GM12878 (cell line): ENCODE results near the gene CFAP54. TPM values are rescaled to one million over a fixed set of nuclear protein-coding genes. Genes with fewer than 3 reads are reported as not detected.

Experiments
- ATAC-seq: fragments of 200-7000 bp; cut with Tn5 transposase; 3 replicates; pipeline ENCODE4 v1.9.1; 2020; ENCODE audit warnings: mild to moderate bottlenecking, moderate library complexity
- BruUV-seq: library from RNA; stranded (reverse); fragments of 400-500 nt; replicated peaks from 2 replicates; lab custom pipeline; 2021; lab: Mats Ljungman, UMichigan
- CTCF ChIA-PET: fragments of 300-600 bp; sonication (Branson Sonifier 250); formaldehyde crosslinking; extraction: SDS; loops from one replicate; lab custom pipeline; 2021; ENCODE audit warnings: inconsistent platforms; lab: Yijun Ruan, JAX
- POLR2A ChIA-PET: fragments of 350-600 bp; formaldehyde crosslinking; extraction: SDS; loops from one replicate; lab custom pipeline; 2021; ENCODE audit warnings: inconsistent platforms; lab: Charles Lee
- RAD21 ChIA-PET: fragments of 300-600 bp; sonication (Branson Sonifier 250); formaldehyde crosslinking; loops from one replicate; lab custom pipeline; 2023; ENCODE audit warnings: antibody characterized with exemption; ENCODE audit not compliant: unreplicated experiment; lab: Charles Lee
- SMC1A ChIA-PET: fragments of 300-600 bp; sonication (Branson Sonifier 250); formaldehyde crosslinking; loops from one replicate; lab custom pipeline; 2023; ENCODE audit not compliant: unreplicated experiment, uncharacterized antibody; lab: Charles Lee
- DNase-seq: peaks from one replicate; pipeline ENCODE4 v3.0.0-alpha.2; 2011; ENCODE audit warnings: low read depth, low spot score
- FAIRE-seq: peaks from 3 replicates; lab custom pipeline; 2011; peaks lifted over from hg19 to GRCh38; lab: Jason Lieb, UNC
- H2AFZ ChIP-seq: 2 replicates; pipeline ENCODE4 v1.6.0; 2011; ENCODE audit warnings: low read depth, low read length, control low read depth; ENCODE audit not compliant: control insufficient read depth
- H3K27ac ChIP-seq: 2 replicates; pipeline ENCODE4 v1.5.1; 2011; ENCODE audit warnings: control low read depth; ENCODE audit not compliant: control insufficient read depth, insufficient read depth
- H3K27me3 ChIP-seq, 2 experiments: replicated peaks in 1 of 2; 2 replicates each; pipeline versions ENCODE4 v1.6.0 to v1.6.1; 2011; ENCODE audit warnings: low read length in 1 of 2; ENCODE audit not compliant: control insufficient read depth in 2 of 2, insufficient read depth in 2 of 2
- H3K36me3 ChIP-seq, 2 experiments: 2 replicates each; pipeline ENCODE4 v1.5.1; 2011; ENCODE audit warnings: low read length in 1 of 2; ENCODE audit not compliant: control insufficient read depth in 2 of 2, insufficient read depth in 2 of 2
- H3K4me1 ChIP-seq: 2 replicates; pipeline ENCODE4 v1.6.1; 2011; ENCODE audit warnings: mild to moderate bottlenecking, low read length, moderate library complexity, mixed read lengths; ENCODE audit not compliant: control insufficient read depth, insufficient read depth
- H3K4me2 ChIP-seq: 2 replicates; pipeline ENCODE4 v1.6.0; 2011; ENCODE audit warnings: control low read depth; ENCODE audit not compliant: control insufficient read depth, insufficient read depth
- H3K4me3 ChIP-seq: fragments of 200-600 bp; sonication (generic); 2 replicates; pipeline ENCODE4 v1.5.1; 2016
- H3K79me2 ChIP-seq: 2 replicates; pipeline ENCODE4 v1.6.0; 2011; ENCODE audit warnings: low read length; ENCODE audit not compliant: control insufficient read depth, insufficient read depth
- H3K9ac ChIP-seq: 2 replicates; pipeline ENCODE4 v1.8.0; 2011; ENCODE audit warnings: low read length, control low read depth, mixed read lengths; ENCODE audit not compliant: control insufficient read depth, insufficient read depth
- H3K9me3 ChIP-seq: replicated peaks from 3 replicates; pipeline ENCODE4 v1.5.1; 2011; ENCODE audit warnings: mild to moderate bottlenecking, low read length; ENCODE audit not compliant: control insufficient read depth, insufficient read depth
- H4K20me1 ChIP-seq: 2 replicates; pipeline ENCODE4 v1.6.0; 2011; ENCODE audit not compliant: control insufficient read depth, insufficient read depth
- ATF7 ChIP-seq: fragments of 450-650 bp; IDR thresholded peaks from 2 replicates; pipeline ENCODE4 v1.6.1; 2016; ENCODE audit warnings: low read depth, mild to moderate bottlenecking
- CHD4 ChIP-seq: fragments of 200-600 bp; sonication (generic); IDR thresholded peaks from 2 replicates; pipeline ENCODE4 v1.6.1; 2016; ENCODE audit warnings: mild to moderate bottlenecking
- NFYA ChIP-seq: IDR thresholded peaks from 2 replicates; pipeline ENCODE4 v1.6.1; 2011; ENCODE audit warnings: low read depth, mild to moderate bottlenecking, low read length, improper control_type of control experiment, borderline replicate concordance
- PAX5 ChIP-seq: IDR thresholded peaks from 2 replicates; pipeline ENCODE4 v1.6.1; 2011; ENCODE audit warnings: low read depth, low read length, borderline replicate concordance
- RAD51 ChIP-seq: fragments of 450-650 bp; IDR thresholded peaks from 2 replicates; pipeline ENCODE4 v1.6.1; 2016; ENCODE audit warnings: moderate library complexity, mild to moderate bottlenecking, inconsistent platforms
- TARDBP ChIP-seq: IDR thresholded peaks from 2 replicates; pipeline ENCODE4 v1.6.1; 2016; ENCODE audit warnings: borderline replicate concordance
- ZNF274 ChIP-seq: IDR thresholded peaks from one replicate; pipeline ENCODE4 v1.8.0; 2011; ENCODE audit not compliant: insufficient read length, insufficient read depth
- WGBS: methylation state at CpG from one replicate; pipeline ENCODE4 v1.1.6; 2016; ENCODE audit warnings: low lambda C conversion rate; ENCODE audit not compliant: insufficient replicate concordance, insufficient coverage; ENCODE audit errors: missing lambda C conversion rate; 5-methylcytosine and 5-hydroxymethylcytosine counted together
- in situ Hi-C: fragments of 300-500 bp; cut with MboI; formaldehyde crosslinking; loops from 9 replicates; pipeline ENCODE4 v1.14.3; 2018; ENCODE audit warnings: mixed read lengths
- intact Hi-C: fragments of 100-400 bp; cut with micrococcal nuclease; formaldehyde crosslinking; loops from one replicate; pipeline ENCODE4 v1.14.2; 2022; ENCODE audit not compliant: unreplicated experiment
- polyA plus RNA-seq, 11 experiments: library from polyadenylated mRNA; depleted of rRNA in 4 of 11; unstranded in 6 of 11; stranded (reverse) in 5 of 11; fragments of >200 nt; fragmentation: Nextera tagmentation in 4 of 11; fragmentation: Illumina TruSeq in 1 of 11; extraction: Ambion mirVana in 4 of 11; extraction: Trizol in 1 of 11; gene quantifications; 1 replicate in 1 of 11; 2 replicates in 10 of 11; pipeline versions ENCODE4 v1.2.1 to v1.2.3, GENCODE V29; 2011 to 2016; ENCODE audit warnings: inconsistent platforms in 2 of 11, missing spikeins in 2 of 11, low read depth in 1 of 11
- total RNA-seq, 4 experiments: library from RNA; depleted of rRNA in 3 of 4; stranded (reverse); fragments of >200 nt in 3 of 4; fragmentation: Illumina TruSeq in 1 of 4; extraction: Trizol in 1 of 4; gene quantifications; 2 replicates each; pipeline versions ENCODE4 v1.2.1 to v1.2.3, GENCODE V29; 2013 to 2021
- TF ChIP-seq, protein P1 (sequence below): IDR thresholded peaks from 2 replicates; pipeline ENCODE4 v1.6.1; 2012; ENCODE audit warnings: mild to moderate bottlenecking, low read depth, low read length
- TF ChIP-seq, protein P2 (sequence below): IDR thresholded peaks from 2 replicates; pipeline ENCODE4 v1.6.1; 2012; ENCODE audit warnings: low read depth, low read length, improper control_type of control experiment
- TF ChIP-seq, protein P3 (sequence below): fragments of 450-650 bp; IDR thresholded peaks from 2 replicates; pipeline ENCODE4 v1.6.1; 2016; ENCODE audit warnings: mild to moderate bottlenecking
- TF ChIP-seq, protein P4 (sequence below): IDR thresholded peaks from 2 replicates; pipeline ENCODE4 v1.6.1; 2012; ENCODE audit warnings: improper control_type of control experiment, low read depth, low read length; ENCODE audit not compliant: insufficient replicate concordance

The CFAP54 gene
- total and polyA plus RNA-seq, 10 of the 15 experiments (the other 5 are each of a cell fraction or from before 2014, with no cell fraction given): 0.19 to 1.5 (median 0.56) TPM

DNA sequence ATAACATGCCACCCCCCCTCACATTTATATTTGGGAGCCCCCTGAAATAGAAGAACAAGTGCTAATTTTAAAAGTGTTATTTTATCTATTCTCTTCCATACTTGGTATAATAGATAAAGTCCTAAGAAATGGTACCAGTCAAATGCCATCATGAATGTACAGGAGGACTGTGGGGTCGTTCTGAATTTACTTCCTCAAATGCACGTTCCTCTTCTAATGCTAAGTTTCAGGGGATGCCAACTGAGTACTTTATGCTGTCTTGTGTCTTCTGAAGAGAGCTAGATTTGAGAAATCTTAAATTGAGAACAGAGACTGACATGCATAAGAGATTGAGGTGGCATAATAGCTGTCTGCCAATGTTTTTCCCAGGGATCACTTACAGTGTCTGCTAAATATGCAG is 59.0 kb downstream of the CFAP54 start:
- peak; percentile 14; the same call in 2 of the 3 replicates for ATAC-seq
- ChIA-PET POLR2A (interaction anchor here (0.7 to 1.4 kb wide), 3 partner anchors 9 to 150 kb away, joined by 4 to 7 read pairs (median 4); no protein-coding TSS in a partner anchor), RAD21 (interaction anchor here (1.0 to 2.0 kb wide), 6 partner anchors 8 to 31 kb away, joined by 3 to 8 read pairs (median 4); no protein-coding TSS in a partner anchor)
- TF ChIP-seq, protein P1, sequence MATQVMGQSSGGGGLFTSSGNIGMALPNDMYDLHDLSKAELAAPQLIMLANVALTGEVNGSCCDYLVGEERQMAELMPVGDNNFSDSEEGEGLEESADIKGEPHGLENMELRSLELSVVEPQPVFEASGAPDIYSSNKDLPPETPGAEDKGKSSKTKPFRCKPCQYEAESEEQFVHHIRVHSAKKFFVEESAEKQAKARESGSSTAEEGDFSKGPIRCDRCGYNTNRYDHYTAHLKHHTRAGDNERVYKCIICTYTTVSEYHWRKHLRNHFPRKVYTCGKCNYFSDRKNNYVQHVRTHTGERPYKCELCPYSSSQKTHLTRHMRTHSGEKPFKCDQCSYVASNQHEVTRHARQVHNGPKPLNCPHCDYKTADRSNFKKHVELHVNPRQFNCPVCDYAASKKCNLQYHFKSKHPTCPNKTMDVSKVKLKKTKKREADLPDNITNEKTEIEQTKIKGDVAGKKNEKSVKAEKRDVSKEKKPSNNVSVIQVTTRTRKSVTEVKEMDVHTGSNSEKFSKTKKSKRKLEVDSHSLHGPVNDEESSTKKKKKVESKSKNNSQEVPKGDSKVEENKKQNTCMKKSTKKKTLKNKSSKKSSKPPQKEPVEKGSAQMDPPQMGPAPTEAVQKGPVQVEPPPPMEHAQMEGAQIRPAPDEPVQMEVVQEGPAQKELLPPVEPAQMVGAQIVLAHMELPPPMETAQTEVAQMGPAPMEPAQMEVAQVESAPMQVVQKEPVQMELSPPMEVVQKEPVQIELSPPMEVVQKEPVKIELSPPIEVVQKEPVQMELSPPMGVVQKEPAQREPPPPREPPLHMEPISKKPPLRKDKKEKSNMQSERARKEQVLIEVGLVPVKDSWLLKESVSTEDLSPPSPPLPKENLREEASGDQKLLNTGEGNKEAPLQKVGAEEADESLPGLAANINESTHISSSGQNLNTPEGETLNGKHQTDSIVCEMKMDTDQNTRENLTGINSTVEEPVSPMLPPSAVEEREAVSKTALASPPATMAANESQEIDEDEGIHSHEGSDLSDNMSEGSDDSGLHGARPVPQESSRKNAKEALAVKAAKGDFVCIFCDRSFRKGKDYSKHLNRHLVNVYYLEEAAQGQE: no peak
- TF ChIP-seq PAX5 (no peak), ATF7 (no peak), CHD4 (no peak), TARDBP (no peak), NFYA (no peak), ZNF274 (no peak), RAD51 (no peak)
- TF ChIP-seq, protein P2, sequence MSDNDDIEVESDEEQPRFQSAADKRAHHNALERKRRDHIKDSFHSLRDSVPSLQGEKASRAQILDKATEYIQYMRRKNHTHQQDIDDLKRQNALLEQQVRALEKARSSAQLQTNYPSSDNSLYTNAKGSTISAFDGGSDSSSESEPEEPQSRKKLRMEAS: no peak
- TF ChIP-seq, protein P3, sequence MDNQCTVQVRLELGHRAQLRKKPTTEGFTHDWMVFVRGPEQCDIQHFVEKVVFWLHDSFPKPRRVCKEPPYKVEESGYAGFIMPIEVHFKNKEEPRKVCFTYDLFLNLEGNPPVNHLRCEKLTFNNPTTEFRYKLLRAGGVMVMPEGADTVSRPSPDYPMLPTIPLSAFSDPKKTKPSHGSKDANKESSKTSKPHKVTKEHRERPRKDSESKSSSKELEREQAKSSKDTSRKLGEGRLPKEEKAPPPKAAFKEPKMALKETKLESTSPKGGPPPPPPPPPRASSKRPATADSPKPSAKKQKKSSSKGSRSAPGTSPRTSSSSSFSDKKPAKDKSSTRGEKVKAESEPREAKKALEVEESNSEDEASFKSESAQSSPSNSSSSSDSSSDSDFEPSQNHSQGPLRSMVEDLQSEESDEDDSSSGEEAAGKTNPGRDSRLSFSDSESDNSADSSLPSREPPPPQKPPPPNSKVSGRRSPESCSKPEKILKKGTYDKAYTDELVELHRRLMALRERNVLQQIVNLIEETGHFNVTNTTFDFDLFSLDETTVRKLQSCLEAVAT: no peak
- TF ChIP-seq, protein P4, sequence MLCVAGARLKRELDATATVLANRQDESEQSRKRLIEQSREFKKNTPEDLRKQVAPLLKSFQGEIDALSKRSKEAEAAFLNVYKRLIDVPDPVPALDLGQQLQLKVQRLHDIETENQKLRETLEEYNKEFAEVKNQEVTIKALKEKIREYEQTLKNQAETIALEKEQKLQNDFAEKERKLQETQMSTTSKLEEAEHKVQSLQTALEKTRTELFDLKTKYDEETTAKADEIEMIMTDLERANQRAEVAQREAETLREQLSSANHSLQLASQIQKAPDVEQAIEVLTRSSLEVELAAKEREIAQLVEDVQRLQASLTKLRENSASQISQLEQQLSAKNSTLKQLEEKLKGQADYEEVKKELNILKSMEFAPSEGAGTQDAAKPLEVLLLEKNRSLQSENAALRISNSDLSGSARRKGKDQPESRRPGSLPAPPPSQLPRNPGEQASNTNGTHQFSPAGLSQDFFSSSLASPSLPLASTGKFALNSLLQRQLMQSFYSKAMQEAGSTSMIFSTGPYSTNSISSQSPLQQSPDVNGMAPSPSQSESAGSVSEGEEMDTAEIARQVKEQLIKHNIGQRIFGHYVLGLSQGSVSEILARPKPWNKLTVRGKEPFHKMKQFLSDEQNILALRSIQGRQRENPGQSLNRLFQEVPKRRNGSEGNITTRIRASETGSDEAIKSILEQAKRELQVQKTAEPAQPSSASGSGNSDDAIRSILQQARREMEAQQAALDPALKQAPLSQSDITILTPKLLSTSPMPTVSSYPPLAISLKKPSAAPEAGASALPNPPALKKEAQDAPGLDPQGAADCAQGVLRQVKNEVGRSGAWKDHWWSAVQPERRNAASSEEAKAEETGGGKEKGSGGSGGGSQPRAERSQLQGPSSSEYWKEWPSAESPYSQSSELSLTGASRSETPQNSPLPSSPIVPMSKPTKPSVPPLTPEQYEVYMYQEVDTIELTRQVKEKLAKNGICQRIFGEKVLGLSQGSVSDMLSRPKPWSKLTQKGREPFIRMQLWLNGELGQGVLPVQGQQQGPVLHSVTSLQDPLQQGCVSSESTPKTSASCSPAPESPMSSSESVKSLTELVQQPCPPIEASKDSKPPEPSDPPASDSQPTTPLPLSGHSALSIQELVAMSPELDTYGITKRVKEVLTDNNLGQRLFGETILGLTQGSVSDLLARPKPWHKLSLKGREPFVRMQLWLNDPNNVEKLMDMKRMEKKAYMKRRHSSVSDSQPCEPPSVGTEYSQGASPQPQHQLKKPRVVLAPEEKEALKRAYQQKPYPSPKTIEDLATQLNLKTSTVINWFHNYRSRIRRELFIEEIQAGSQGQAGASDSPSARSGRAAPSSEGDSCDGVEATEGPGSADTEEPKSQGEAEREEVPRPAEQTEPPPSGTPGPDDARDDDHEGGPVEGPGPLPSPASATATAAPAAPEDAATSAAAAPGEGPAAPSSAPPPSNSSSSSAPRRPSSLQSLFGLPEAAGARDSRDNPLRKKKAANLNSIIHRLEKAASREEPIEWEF: no peak

More for the DNA sequence above, 59.0 kb downstream of the CFAP54 start:
- H3K9ac ChIP-seq: no peak overlapping the region
- no peak overlapping the region for H3K27ac ChIP-seq
- intact Hi-C loops (no loop called here), in situ Hi-C loops (no loop called here)
- no peak for DNase-seq
- no peaks in the 10 kb centered on the region for H3K27me3 ChIP-seq
- H3K9me3 ChIP-seq: peaks cover 2% of the 10 kb centered on the region; the same call in 2 of the 3 replicates
- no peak overlapping the region for H3K4me3 ChIP-seq
- no TSS peak for BruUV-seq
- CTCF ChIA-PET: interaction anchor here (0.6 to 2.5 kb wide), 8 partner anchors 8 to 1791 kb away, joined by 3 to 15 read pairs (median 3); no protein-coding TSS in a partner anchor
- H2AFZ ChIP-seq: no peak overlapping the region
- H3K79me2 ChIP-seq: no peaks in the 10 kb centered on the region
- H3K4me2 ChIP-seq: no peak overlapping the region
- no peak for FAIRE-seq
- H4K20me1 ChIP-seq: no peaks in the 10 kb centered on the region
- 26% methylated on average over 2 of the region's 2 CpGs for WGBS
- H3K4me1 ChIP-seq: peaks cover 13% of the 10 kb centered on the region
- SMC1A ChIA-PET: interaction anchor here (0.6 to 13.3 kb wide), 8 partner anchors 12 to 1778 kb away, joined by 3 to 138 read pairs (median 4); no protein-coding TSS in a partner anchor
- H3K36me3 ChIP-seq: no peaks in the 10 kb centered on the region
